HCEC 1CT (cell line): ENCODE measurements around the gene ALS2CL.

Experiments used
- DNase-seq: peaks from one replicate; pipeline ENCODE4 v3.0.0-alpha.2; 2017

Gene ALS2CL

DNA sequence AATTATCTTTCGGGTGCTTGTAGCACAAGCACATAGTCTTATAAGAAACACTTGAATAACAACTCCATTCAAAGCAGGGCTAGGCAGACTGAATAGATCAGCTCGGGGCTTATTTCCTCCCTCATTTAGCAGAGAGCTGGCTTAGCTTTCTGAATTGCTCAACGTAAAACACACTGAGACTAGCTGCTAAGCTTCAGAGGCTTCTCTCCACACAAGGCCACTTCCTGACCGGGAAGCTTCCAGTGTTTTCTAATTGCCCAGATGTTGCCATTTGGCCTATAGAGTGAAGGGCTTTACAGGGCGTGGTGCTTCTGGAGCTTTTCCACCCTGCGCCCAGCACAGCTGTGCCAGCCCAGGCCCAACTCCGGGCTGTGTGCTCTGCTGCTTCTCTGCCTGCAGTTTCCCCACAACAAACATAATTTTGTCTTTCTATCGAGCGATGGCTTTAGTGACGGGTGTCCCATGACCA lies 64.5 kb downstream of the ALS2CL start:
- DNase-seq: no peak

DNA sequence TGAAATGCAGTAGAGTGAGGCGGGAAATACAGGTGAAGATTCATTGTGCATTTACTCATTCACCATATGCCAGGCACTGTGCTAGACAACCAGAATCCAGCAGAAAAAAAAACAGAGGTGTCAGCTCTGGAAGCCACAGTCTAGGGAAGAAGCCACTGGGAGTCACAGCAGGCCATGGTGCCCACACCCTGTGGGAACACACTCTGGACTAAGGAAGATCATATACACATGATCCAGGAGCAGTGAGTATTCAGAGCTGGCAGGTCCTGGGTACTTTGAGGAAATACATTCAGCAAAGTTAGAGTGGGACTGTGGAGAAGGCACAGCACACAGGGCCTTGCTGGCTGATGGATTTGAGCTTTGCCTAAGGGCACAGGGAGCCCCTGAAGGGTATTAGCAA lies 66.4 kb downstream of the ALS2CL start:
- DNase-seq: no peak

DNA sequence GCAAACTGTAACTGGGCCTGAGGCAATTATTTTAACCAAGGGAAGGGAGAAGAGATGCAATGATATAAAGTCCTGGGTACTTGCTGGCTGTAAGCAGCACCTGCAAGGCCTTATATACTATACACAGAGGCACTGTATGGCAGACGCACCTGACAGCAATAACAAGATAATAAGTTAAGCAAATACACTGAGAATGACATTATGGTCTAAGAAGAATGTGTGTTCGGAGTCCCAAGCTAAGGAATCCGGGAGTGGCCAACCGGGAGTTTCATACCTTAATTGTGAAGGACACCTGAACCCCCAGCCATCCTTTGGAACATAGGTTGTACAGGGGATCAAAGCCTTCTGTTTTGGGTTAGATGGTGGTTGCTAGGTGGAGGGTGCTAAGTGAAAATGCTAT lies 67.4 kb downstream of the ALS2CL start:
- no peak for DNase-seq

DNA sequence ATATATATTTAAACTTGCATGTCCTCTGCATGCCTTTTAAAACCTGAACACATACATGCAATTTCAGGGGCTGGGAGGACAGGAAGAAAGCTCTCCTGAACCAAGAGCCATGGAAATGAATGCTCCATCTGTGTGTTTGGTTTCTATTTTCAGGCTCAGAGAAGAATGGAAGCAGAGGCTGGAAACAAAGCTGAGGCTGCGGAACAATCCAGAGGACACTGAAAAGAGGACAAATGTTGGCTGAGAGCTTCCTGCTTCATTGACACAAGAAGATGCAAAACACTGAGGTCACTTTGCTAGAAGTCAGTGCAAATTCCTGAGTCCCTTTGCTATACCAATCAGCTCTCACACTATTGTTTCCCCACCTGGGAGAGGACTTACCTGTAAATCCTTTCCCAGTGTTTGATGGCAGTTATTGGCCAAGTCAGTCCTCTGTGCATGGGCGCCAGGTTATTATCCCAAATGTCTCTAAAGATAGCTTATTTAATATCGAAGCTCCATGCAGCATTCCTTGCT lies 68.4 kb downstream of the ALS2CL start:
- no peak for DNase-seq

DNA sequence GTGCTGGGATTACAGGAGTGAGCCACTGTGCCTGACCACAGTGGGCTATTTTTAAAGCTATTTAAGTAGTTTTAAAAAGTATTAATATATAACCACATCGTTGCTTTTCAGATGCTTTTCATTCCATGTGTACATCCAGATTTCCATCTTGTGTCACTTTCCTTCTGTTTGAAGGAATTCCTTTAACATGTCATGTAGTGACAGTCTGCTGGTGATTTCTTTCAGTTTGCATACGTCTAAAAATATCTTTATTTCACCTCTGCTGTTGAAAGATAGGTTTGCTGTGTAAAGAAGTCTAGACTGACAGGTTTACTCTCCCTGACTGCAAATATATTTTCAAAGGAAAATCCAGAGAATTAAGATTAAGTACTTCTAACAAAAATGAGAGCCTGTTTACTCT lies 68.9 kb downstream of the ALS2CL start:
- DNase-seq: no peak

DNA sequence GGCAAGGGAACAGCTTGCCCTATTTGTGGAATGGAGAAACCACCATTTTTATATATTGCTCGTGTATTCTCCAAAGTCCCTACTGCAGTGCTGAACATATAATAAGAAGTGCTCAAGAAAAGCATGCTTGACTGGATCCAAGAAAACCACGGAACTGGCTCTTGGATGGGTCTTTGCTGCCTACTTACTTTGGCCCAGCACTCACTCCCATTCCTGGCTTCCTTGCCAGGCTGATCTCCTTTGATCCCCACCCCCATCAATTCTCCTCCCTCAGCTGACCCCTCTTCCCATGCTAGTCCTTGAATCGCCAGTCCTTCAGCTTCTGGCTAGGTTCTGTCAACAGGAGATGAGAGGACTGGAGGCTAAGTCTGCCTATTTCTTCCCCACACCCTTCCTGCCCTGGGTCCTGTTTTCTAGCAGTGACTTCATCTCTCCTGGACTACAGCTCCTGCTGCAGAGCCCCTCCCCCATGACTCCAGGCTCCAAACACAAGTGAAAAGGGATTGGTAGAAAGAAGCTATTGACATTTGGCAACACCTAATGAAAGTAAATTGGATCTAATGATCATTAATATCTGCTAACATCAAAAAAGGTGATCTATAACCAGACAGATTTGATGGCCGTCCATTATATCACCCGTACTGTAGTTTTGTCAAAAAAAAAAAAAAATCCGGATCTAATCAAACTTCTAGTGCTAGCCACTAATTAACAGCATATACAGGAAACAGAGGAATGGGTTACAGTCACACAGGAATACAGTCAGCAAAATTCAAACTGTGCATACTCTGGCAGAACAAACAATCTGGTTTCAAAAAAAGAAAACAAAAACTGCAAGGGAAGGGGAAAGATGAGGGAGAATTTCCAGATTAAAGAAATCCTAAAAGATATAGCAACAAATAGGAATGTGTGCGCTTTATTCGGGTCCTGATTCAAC lies 73.4 kb downstream of the ALS2CL start:
- DNase-seq: no peak
